K562 (cell line): ENCODE data around the gene GNB2. TPM values are rescaled to one million over a fixed set of nuclear protein-coding genes. Genes with fewer than 3 reads are reported as not detected.
A peak's percentile ranks its signal among the peaks of the same experiment; 100 is the strongest.

Experiments used
- BRCA1 ChIP-seq, 2 experiments: fragments of 450-650 bp in 1 of 2; sonication (generic) in 1 of 2; formaldehyde crosslinking in 1 of 2; IDR thresholded peaks; 2 replicates each; pipeline versions ENCODE4 v1.5.0 to v1.6.1; 2017 to 2020; ENCODE audit warnings: mild to moderate bottlenecking in 1 of 2, missing genetic modification reagents in 1 of 2
- BRD9 ChIP-seq: fragments of 450-650 bp; IDR thresholded peaks from 2 replicates; pipeline ENCODE4 v1.6.1; 2018; ENCODE audit warnings: low read depth; ENCODE audit not compliant: partially characterized antibody
- FOXK2 ChIP-seq, 2 experiments: fragments of 450-650 bp; IDR thresholded peaks in 1 of 2; conservative IDR thresholded peaks in 1 of 2; 2 replicates each; pipeline ENCODE4 v1.6.1; 2016; ENCODE audit warnings: low read depth in 2 of 2, mild to moderate bottlenecking in 1 of 2
- FOXP1 ChIP-seq: sonication (generic); formaldehyde crosslinking; IDR thresholded peaks from 2 replicates; pipeline ENCODE4 v1.8.0; 2022; ENCODE audit warnings: mild to moderate bottlenecking, missing genetic modification reagents
- HMGN3 ChIP-seq: IDR thresholded peaks from 2 replicates; pipeline ENCODE4 v1.6.1; 2011; ENCODE audit warnings: borderline replicate concordance, low read depth, mild to moderate bottlenecking, mixed read lengths, low read length; ENCODE audit not compliant: insufficient read length; ENCODE audit errors: extremely low read depth
- JUN ChIP-seq, 2 experiments: sonication (generic) in 1 of 2; formaldehyde crosslinking in 1 of 2; IDR thresholded peaks; 2 replicates each; pipeline versions ENCODE4 v1.6.1 to v1.8.0; 2012 to 2022; ENCODE audit warnings: borderline replicate concordance in 2 of 2, mild to moderate bottlenecking in 2 of 2, improper control_type of control experiment in 1 of 2, low read depth in 1 of 2, low read length in 1 of 2, missing genetic modification reagents in 1 of 2
- L3MBTL2 ChIP-seq: fragments of 450-650 bp; IDR thresholded peaks from 2 replicates; pipeline ENCODE4 v1.6.1; 2016; ENCODE audit warnings: mild to moderate bottlenecking, moderate library complexity
- MYC ChIP-seq, 2 experiments: fragments of 250-450 bp in 1 of 2; sonication (Bioruptor Pico) in 1 of 2; IDR thresholded peaks; 2 replicates each; pipeline versions ENCODE4 v1.5.1 to v1.6.1; 2012 to 2021; ENCODE audit warnings: low read depth in 2 of 2, borderline replicate concordance in 1 of 2, improper control_type of control experiment in 1 of 2, low read length in 1 of 2, mild to moderate bottlenecking in 1 of 2, moderate library complexity in 1 of 2
- NCOA1 ChIP-seq: fragments of 450-650 bp; IDR thresholded peaks from 2 replicates; pipeline ENCODE4 v1.6.1; 2016; ENCODE audit warnings: low read depth
- NR1H2 ChIP-seq: sonication (generic); formaldehyde crosslinking; IDR thresholded peaks from 2 replicates; pipeline ENCODE4 v1.4.0; 2020; ENCODE audit warnings: mild to moderate bottlenecking, missing genetic modification reagents
- RB1 ChIP-seq: fragments of 450-650 bp; IDR thresholded peaks from 2 replicates; pipeline ENCODE4 v1.6.1; 2017; ENCODE audit warnings: low read depth, mild to moderate bottlenecking
- RBM25 ChIP-seq: fragments of 200-400 bp; formaldehyde crosslinking; IDR thresholded peaks from 2 replicates; pipeline ENCODE4 v1.6.1; 2018; ENCODE audit warnings: low read length, low read depth, moderate library complexity; ENCODE audit not compliant: severe bottlenecking
- SAFB ChIP-seq: fragments of 200-400 bp; formaldehyde crosslinking; IDR thresholded peaks from 2 replicates; pipeline ENCODE4 v1.6.1; 2017; ENCODE audit warnings: low read depth, low read length, borderline replicate concordance
- TFAP4 ChIP-seq: sonication (generic); formaldehyde crosslinking; IDR thresholded peaks from 2 replicates; pipeline ENCODE4 v1.8.0; 2022; ENCODE audit warnings: missing genetic modification reagents, mild to moderate bottlenecking, moderate library complexity, borderline replicate concordance
- THAP12 ChIP-seq: fragments of 250-450 bp; sonication (Bioruptor Pico); IDR thresholded peaks from 2 replicates; pipeline ENCODE4 v1.9.0; 2021; ENCODE audit warnings: mild to moderate bottlenecking, inconsistent platforms
- ZBTB43 ChIP-seq: sonication (generic); formaldehyde crosslinking; IDR thresholded peaks from 2 replicates; pipeline ENCODE4 v1.8.0; 2023; ENCODE audit warnings: mild to moderate bottlenecking, missing genetic modification reagents
- ZNF707 ChIP-seq: fragments of 250-450 bp; sonication (Bioruptor Pico); conservative IDR thresholded peaks from 2 replicates; pipeline ENCODE4 v1.8.0; 2022; ENCODE audit warnings: inconsistent platforms, mild to moderate bottlenecking, moderate library complexity
- ZNF764 ChIP-seq: fragments of 250-450 bp; sonication (Bioruptor Pico); IDR thresholded peaks from 2 replicates; pipeline ENCODE4 v1.4.0; 2020; ENCODE audit warnings: low read depth, mild to moderate bottlenecking, moderate library complexity
- ZSCAN29 ChIP-seq: fragments of 450-650 bp; IDR thresholded peaks from 2 replicates; pipeline ENCODE4 v1.6.1; 2017
- polyA plus RNA-seq, 8 experiments: library from polyadenylated mRNA; depleted of rRNA in 4 of 8; stranded (reverse) in 5 of 8; unstranded in 3 of 8; fragments of >200 nt; fragmentation: Nextera tagmentation in 2 of 8; fragmentation: Illumina TruSeq in 1 of 8; extraction: Ambion mirVana in 2 of 8; extraction: Trizol in 1 of 8; gene quantifications; 2 replicates each; pipeline versions ENCODE4 v1.2.1 to v1.2.3, GENCODE V29; 2011 to 2014; ENCODE audit warnings: inconsistent platforms in 1 of 8, missing spikeins in 1 of 8
- total RNA-seq, 7 experiments: library from RNA; depleted of rRNA in 6 of 7; stranded (reverse); fragments of >200 nt in 6 of 7; fragmentation: Illumina TruSeq in 2 of 7; extraction: Trizol in 2 of 7; gene quantifications; 2 replicates each; pipeline versions ENCODE4 v1.2.1 to v1.2.3, GENCODE V29; 2011 to 2021; ENCODE audit warnings: low replicate concordance in 1 of 7
- TF ChIP-seq, protein P1 (sequence below): fragments of 450-650 bp; IDR thresholded peaks from 2 replicates; pipeline ENCODE4 v1.6.1; 2016; ENCODE audit warnings: mild to moderate bottlenecking

The GNB2 gene
- total and polyA plus RNA-seq, 9 of the 15 experiments (the other 6 are each of a cell fraction or from before 2014, with no cell fraction given): 0.65 to 320 (median 104) TPM

- no peak for TF ChIP-seq JUN (IDR thresholded peaks at IDR 0.05; ENCODE audit: borderline replicate concordance, low read depth, low read length)
- TF ChIP-seq JUN (CRISPR knock-in tag; IDR thresholded peaks at IDR 0.05; ENCODE audit: borderline replicate concordance): 0 out of 2 replicates have a peak, but pooled peaks have one; percentile 25
- TF ChIP-seq, protein P1, sequence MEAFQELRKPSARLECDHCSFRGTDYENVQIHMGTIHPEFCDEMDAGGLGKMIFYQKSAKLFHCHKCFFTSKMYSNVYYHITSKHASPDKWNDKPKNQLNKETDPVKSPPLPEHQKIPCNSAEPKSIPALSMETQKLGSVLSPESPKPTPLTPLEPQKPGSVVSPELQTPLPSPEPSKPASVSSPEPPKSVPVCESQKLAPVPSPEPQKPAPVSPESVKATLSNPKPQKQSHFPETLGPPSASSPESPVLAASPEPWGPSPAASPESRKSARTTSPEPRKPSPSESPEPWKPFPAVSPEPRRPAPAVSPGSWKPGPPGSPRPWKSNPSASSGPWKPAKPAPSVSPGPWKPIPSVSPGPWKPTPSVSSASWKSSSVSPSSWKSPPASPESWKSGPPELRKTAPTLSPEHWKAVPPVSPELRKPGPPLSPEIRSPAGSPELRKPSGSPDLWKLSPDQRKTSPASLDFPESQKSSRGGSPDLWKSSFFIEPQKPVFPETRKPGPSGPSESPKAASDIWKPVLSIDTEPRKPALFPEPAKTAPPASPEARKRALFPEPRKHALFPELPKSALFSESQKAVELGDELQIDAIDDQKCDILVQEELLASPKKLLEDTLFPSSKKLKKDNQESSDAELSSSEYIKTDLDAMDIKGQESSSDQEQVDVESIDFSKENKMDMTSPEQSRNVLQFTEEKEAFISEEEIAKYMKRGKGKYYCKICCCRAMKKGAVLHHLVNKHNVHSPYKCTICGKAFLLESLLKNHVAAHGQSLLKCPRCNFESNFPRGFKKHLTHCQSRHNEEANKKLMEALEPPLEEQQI: no peak
- TF ChIP-seq MYC (IDR thresholded peaks at IDR 0.05; ENCODE audit: low read depth, low read length): 0 out of 2 replicates have a peak, but pooled peaks have one; percentile 9
- no peak for TF ChIP-seq MYC (CRISPR knock-in tag; IDR thresholded peaks at IDR 0.05; ENCODE audit: borderline replicate concordance, low read depth)
- TF ChIP-seq NR1H2 (CRISPR knock-in tag): no peak
- 0 out of 2 replicates have a peak, but pooled peaks have one; percentile 41 for TF ChIP-seq RB1
- TF ChIP-seq NCOA1: no peak
- TF ChIP-seq ZNF707: no peak
- no peak for TF ChIP-seq THAP12
- TF ChIP-seq SAFB: no peak
- TF ChIP-seq HMGN3: peak; percentile 18
- no peak for TF ChIP-seq ZNF764 (CRISPR knock-in tag)
- TF ChIP-seq FOXP1 (CRISPR knock-in tag): no peak
- peak; percentile 43; the same call in 1 of the 2 replicates for TF ChIP-seq L3MBTL2
- TF ChIP-seq FOXK2 (conservative IDR thresholded peaks at IDR 0.05 in 1 of 2, IDR thresholded peaks at IDR 0.05 in 1 of 2; ENCODE audit: low read depth in 2 of 2): peak; percentile 42 to 48; a peak in 3 of 4 replicates
- TF ChIP-seq TFAP4 (CRISPR knock-in tag): peak; percentile 46; the same call in 1 of the 2 replicates
- TF ChIP-seq RBM25: no peak
- no peak for TF ChIP-seq BRCA1 (IDR thresholded peaks at IDR 0.05)
- TF ChIP-seq BRCA1 (CRISPR knock-in tag; IDR thresholded peaks at IDR 0.05): no peak
- no peak for TF ChIP-seq ZBTB43 (CRISPR knock-in tag)
- TF ChIP-seq ZSCAN29: no peak
- TF ChIP-seq BRD9: no peak
Observed at GRCh38 chr7:100706672-100707311, 33.3 kb downstream of the GNB2 start (continued).
